ENCODE results near the gene GEMIN4.
A peak's percentile ranks its signal among the peaks of the same experiment; 100 is the strongest.
"Not testable (repeated sequence)": the region's sequence is repeated elsewhere in the genome, so short reads cannot be mapped to it uniquely, and the experiment has no call there.

Gene GEMIN4

GRCh38 chr17:774313-774584, 22.2 kb upstream of the GEMIN4 start:
- no peak for DNase-seq

DNA sequence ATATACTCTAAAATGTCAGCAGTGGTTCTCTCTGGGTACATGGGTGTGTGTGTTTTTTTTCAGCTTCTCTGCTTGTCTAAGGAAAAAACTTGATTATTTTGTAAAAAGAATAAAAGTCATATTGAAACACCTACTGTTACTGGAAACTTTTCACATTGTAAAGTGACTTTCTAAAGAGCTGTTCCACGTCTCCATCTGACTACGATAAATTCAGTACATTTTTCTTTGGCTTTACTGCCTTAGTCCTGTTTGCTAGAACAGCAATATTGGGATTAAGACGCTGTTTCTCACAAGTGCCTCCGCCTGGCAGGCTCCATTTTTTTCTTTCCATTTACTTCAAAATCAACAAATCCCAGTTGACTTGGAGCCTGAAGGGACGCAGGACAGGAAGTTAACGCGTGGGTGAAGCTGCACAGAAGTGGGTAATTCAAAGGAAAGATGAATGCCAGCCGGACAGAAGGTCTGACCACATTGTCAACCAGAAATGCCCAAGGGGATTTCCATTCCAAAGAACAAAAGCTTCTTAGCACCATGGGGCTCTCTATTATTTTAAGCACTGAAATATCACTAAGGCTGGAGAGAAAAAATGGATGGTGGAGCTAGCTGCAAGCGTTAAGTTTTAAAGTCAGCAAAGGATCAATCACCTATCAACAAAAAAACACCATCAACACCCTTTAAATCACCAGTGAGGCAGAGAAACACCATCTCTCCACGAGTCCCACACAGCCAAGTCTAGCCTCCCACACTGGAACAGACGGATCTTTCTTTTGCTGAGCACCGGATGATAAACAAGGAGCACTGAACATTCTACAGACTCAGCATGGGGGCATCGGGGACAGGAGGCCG, 21.6 kb upstream of the GEMIN4 start:
- DNase-seq: no peak

GRCh38 chr17:773016-773415, 21.0 kb upstream of the GEMIN4 start:
- DNase-seq: no peak

GRCh38 chr17:767076-767475, 15.0 kb upstream of the GEMIN4 start:
- DNase-seq: no peak

GRCh38 chr17:760371-760770, 8.3 kb upstream of the GEMIN4 start:
- DNase-seq: no peak

DNA sequence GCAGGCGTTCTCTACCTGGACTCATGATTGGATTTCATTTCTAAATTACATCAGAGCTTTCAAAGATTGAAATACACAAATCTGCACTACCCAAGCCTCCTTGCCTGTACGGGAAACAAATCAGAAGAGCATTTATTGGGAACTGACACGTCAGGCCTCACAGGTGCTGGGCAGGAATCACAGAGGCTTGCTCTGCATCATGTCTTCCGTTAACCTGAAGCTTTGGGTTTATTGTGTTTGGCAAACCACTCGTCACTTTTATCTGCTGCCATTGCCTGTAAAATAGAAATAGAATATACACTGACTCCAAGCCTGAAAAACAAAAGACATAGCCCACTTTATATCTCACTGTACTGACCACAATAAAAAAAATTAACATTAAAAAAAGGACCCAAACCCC, 7.9 kb upstream of the GEMIN4 start:
- DNase-seq: no peak

DNA sequence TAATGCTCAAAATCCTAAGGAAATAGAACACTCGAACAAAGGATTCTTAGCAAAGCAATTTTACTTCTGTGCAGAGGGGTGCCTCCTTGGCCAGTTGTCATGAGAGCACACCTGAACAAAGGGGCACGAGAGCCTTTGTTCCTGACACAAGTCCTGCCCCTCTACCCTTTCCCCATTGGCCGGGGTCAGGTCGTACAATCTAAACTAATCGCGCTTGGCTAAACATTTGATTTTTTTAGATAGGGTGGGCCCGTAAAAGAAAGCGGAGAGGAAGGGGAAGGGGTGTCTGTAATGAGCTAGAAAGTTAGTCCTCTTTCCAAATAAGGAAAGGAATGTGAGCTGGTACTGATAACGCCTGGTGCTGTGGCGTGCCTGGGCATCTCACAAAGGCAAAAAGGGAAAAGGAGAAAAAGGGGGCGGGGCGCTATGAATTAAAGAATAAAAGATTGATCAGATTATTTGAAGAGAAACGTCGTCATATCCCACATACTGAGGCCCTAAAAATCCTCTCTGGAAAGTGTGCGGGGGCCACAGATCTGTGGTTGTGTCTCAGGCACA, 4.0 kb upstream of the GEMIN4 start:
- not testable (repeated sequence) for DNase-seq

DNA sequence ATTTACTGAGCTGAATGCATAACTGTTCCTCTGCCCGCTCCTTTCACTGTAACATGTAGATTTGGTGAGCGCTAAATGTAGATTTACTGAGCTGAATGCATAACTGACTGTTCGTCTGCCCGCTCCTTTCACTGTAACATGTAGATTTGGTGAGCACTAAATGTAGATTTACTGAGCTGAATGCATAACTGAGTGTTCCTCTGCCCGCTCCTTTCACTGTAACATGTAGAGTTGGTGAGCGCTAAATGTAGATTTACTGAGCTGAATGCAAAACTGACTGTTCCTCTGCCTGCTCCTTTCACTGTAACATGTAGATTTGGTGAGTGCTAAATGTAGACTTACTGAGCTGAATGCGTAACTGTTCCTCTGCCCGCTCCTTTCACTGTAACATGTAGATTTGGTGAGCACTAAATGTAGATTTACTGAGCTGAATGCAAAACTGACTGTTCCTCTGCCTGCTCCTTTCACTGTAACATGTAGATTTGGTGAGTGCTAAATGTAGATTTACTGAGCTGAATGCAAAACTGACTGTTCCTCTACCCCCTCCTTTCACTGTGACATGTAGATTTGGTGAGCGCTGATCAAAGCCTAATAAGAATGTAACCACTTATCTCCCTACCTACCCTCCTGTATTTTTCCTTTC, 3.4 kb upstream of the GEMIN4 start:
- DNase-seq: not testable (repeated sequence)

DNA sequence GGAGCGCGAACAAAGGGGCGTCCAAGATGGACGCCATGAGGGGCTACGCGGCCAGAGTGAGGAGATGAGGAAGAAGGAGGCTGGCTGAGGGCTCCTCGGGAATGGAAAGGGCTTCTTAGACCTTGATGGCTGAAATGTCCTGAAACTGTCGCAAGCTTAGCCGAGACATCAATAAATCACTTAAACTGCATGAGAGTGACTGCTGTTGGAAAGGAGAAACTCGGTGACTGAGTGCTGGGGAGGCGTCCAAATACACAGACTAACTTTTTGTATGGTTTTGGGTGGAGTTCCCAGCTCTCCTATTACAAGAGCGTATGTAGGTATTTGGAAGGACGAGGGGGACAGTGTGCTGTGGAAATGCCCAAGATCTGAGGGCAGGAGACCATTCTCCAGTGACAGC, 1.4 kb upstream of the GEMIN4 start:
- no peak for DNase-seq

GRCh38 chr17:752620-753219, 656 bp upstream of the GEMIN4 start:
- peak in 1 of 2 experiments; percentile 11 for DNase-seq

DNA sequence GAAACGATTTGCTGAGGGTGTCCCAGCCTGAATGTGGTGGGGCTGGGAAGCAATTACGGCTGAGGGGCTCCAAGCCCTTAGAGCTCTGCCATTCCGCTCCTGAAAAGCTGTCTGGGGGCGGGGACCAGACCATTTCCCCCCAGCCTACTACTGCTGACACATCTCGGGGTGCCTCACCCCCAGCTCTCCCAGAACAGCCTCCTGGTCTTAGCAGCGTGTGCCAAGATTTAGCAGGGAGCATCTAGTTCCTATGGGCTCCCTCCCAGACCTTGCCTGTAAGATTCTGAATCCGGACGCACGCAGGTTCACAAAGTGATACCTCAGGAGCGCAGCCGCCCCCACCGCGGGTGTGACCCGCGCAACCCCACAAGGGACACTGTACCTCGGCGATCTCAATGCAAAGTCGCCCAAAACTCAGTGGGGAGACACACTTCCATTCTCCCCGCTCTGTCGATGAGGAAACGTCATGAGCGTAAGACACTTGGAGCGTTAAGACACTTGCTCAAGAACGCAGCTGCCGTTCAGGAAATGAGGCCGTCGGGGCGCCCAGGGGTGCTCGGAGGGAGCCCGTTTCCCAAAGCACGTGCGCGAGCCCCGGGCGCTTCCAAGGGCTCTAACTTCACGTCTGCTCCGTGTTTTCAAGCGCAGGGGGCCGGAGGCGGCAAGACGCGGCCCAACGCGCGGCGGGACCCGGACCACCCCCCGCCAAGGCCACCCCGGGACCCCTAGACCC, 629 bp downstream of the GEMIN4 start:
- DNase-seq: peak in 1 of 2 experiments; percentile 14

GRCh38 chr17:750431-751037, 1.5 kb downstream of the GEMIN4 start:
- DNase-seq: no peak

GRCh38 chr17:749359-749758, 2.7 kb downstream of the GEMIN4 start:
- not testable (repeated sequence) for DNase-seq

DNA sequence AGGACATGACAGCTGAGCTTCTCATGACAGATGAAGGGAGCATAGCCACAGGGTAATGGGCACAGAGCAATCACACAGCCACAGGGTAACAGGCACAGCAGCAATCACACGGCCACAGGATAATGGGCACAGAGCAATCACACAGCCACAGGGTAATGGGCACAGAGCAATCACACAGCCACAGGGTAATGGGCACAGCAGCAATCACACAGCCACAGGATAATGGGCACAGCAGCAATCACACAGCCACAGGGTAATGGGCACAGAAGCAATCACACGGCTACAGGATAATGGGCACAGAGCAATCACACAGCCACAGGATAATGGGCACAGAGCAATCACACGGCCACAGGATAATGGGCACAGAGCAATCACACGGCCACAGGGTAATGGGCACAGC, 3.5 kb downstream of the GEMIN4 start:
- DNase-seq: not testable (repeated sequence)

- no peak for DNase-seq
Observed at GRCh38 chr17:746783-747629, 5.1 kb downstream of the GEMIN4 start.

GRCh38 chr17:746181-746580, 5.9 kb downstream of the GEMIN4 start:
- DNase-seq: no peak

GRCh38 chr17:745406-745805, 6.7 kb downstream of the GEMIN4 start:
- no peak for DNase-seq

DNA sequence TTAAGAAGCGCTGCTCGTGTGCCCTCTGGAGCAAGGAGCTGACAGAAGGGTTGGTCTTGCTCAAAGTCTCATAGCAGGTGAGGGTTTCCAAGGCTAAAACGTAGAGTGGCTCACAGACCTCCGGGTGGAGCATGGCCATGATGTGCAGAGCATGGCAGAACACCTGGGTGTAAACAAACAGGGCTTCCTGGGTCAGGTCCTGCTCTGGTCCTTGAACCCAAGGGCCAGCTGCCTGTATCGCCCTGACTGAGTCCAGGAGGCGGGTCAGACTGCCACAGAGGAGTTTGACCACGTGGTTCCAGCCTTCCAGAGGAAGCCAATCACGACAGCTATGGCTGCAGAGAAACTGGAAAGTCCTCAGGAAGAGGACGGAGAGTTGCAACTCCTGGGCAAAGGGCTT, 7.1 kb downstream of the GEMIN4 start:
- DNase-seq: no peak

GRCh38 chr17:743139-743538, 8.9 kb downstream of the GEMIN4 start:
- DNase-seq: no peak

- no peak for DNase-seq
Observed at GRCh38 chr17:742147-742793, 9.8 kb downstream of the GEMIN4 start.

Measured in SW 1271 (cell line).